A549 (cell line): ENCODE data around the gene ZSCAN25. TPM values are rescaled to one million over a fixed set of nuclear protein-coding genes. Genes with fewer than 3 reads are reported as not detected.

Experiments
- ATAC-seq, 2 experiments: fragments of 200-7000 bp in 1 of 2; fragments of >200 bp in 1 of 2; cut with Nextera tagmentation in 1 of 2; cut with Tn5 transposase in 1 of 2; 3 replicates each; pipeline versions ENCODE4 v1.8.0 to v1.9.1; 2018 to 2020; ENCODE audit warnings: mild to moderate bottlenecking in 1 of 2, moderate library complexity in 1 of 2
- CTCF ChIA-PET: fragments of 300-600 bp; sonication (Branson Sonifier 250); formaldehyde crosslinking; extraction: SDS; loops from one replicate; lab custom pipeline; 2021; ENCODE audit warnings: antibody characterized with exemption, inconsistent platforms; lab: Yijun Ruan, JAX
- POLR2A ChIA-PET: fragments of 350-600 bp; formaldehyde crosslinking; extraction: SDS; loops from one replicate; lab custom pipeline; 2021; ENCODE audit warnings: antibody characterized with exemption, inconsistent platforms; lab: Yijun Ruan, JAX
- DNase-seq, 2 experiments: peaks; one replicate each; pipeline versions ENCODE4 v3.0.0 to v3.0.0-alpha.2; 2011 to 2016; ENCODE audit warnings: low read depth in 1 of 2, low spot score in 1 of 2
- FAIRE-seq: peaks from 2 replicates; lab custom pipeline; 2011; peaks lifted over from hg19 to GRCh38; lab: Jason Lieb, UNC
- H3K27ac ChIP-seq, 2 experiments: fragments of >200 bp; sonication (Bioruptor Twin); formaldehyde crosslinking; 3 replicates each; pipeline ENCODE4 v1.5.1; 2016 to 2017
- H3K4me1 ChIP-seq: fragments of >200 bp; sonication (Bioruptor Twin); formaldehyde crosslinking; 3 replicates; pipeline ENCODE4 v1.6.1; 2016
- H3K4me2 ChIP-seq: fragments of >200 bp; sonication (Bioruptor Twin); formaldehyde crosslinking; 3 replicates; pipeline ENCODE4 v1.6.1; 2016
- H3K4me3 ChIP-seq: fragments of >200 bp; sonication (Bioruptor Twin); formaldehyde crosslinking; 3 replicates; pipeline ENCODE4 v1.5.1; 2016
- H3K9me3 ChIP-seq: fragments of >200 bp; sonication (Bioruptor Twin); formaldehyde crosslinking; 3 replicates; pipeline ENCODE4 v1.6.1; 2016
- BHLHE40 ChIP-seq: IDR thresholded peaks from 2 replicates; pipeline ENCODE4 v1.6.1; 2012; ENCODE audit warnings: low read depth, low read length, inconsistent platforms
- HOXA7 ChIP-seq: fragments of 250-450 bp; sonication (Bioruptor Pico); IDR thresholded peaks from 2 replicates; pipeline ENCODE4 v1.5.0; 2020; ENCODE audit warnings: mild to moderate bottlenecking, moderate library complexity
- JUN ChIP-seq, 2 experiments: fragments of >200 bp; sonication (Bioruptor Twin); formaldehyde crosslinking; IDR thresholded peaks; 2 replicates in 1 of 2; 3 replicates in 1 of 2; pipeline ENCODE4 v1.6.1; 2016 to 2017
- PHF8 ChIP-seq: fragments of 200-600 bp; sonication (generic); IDR thresholded peaks from 2 replicates; pipeline ENCODE4 v1.6.1; 2016; ENCODE audit warnings: low read depth, mild to moderate bottlenecking, antibody characterized with exemption, moderate library complexity, borderline replicate concordance
- POLR2A ChIP-seq: IDR thresholded peaks from 2 replicates; pipeline ENCODE4 v1.6.1; 2012; ENCODE audit warnings: mild to moderate bottlenecking, low read length
- RFX5 ChIP-seq: fragments of 450-650 bp; IDR thresholded peaks from 2 replicates; pipeline ENCODE4 v1.7.1; 2014; ENCODE audit warnings: antibody characterized with exemption, mild to moderate bottlenecking, moderate library complexity
- ZC3H11A ChIP-seq: fragments of 450-650 bp; IDR thresholded peaks from 2 replicates; pipeline ENCODE4 v1.6.1; 2014; ENCODE audit warnings: antibody characterized with exemption, mild to moderate bottlenecking
- WGBS: methylation state at CpG from one replicate; pipeline ENCODE4 v1.1.6; 2017; ENCODE audit errors: missing lambda C conversion rate; 5-methylcytosine and 5-hydroxymethylcytosine counted together
- polyA plus RNA-seq, 4 experiments: library from polyadenylated mRNA; depleted of rRNA in 3 of 4; stranded (reverse); fragments of >200 nt; fragmentation: RNase III in 1 of 4; extraction: RNeasy Plus Mini Kit Qiagen cat#74134 plus additional on column Dnase treatment in 1 of 4; gene quantifications; 2 replicates in 3 of 4; 3 replicates in 1 of 4; pipeline ENCODE4 v1.2.3, GENCODE V29; 2011 to 2017

The ZSCAN25 gene
- polyA plus RNA-seq, 2 of the 4 experiments (the other 2 are of a cell fraction): 7.5 to 9.3 TPM

DNA sequence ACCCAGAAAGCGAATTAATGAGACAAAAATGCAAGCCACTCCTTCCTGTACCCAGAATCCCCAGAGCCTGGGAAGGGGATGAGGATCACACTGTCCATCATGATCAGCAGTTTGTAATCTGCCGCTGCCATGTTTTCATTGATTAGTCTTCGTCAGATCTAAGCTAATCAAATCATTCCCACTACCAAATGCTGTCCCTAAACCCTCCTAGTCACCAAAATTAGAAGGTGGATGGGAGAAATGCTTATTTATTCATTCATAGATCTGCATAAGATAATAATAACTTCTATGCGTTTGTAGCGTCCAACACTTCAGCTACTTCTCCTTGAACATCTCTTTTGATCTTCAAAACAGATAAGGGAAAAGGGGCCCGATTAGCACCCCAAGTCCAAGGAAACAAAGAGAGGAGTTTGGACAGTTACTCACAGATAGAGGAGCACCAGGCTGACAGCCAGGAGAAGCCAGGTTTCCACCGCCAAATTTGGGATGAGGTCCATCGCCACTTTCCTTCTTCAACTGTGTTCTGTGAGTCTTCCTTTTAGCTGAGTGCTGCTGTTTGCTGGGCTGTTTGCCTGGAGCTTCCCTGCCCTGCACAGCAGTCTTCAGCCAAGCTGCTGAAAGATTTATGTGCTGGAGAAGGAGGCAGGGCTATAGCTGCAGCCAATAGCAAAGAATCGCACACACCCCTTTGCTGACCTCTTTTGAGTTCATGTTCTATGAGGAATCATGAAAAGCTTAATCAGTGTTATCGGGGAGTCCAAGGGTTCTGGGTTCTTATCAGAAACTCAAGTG, 62.9 kb downstream of the ZSCAN25 start, which contains the start of gene CYP3A5:
CYP3A5 (minus strand) TSS at position 597 of the 792 bp plus-strand sequence; CDS start at position 497, 100 bp downstream.
- H3K27ac ChIP-seq: peak within 1 kb of the TSS; percentile 66 to 87
- H3K4me2 ChIP-seq: peak within 1 kb of the TSS; percentile 76
- ATAC-seq (peak; percentile 84 to 87), FAIRE-seq (no peak), DNase-seq (peak in 1 of 2 experiments; percentile 43)
- ChIA-PET POLR2A (interaction anchor here (0.5 to 1.5 kb wide), 3 partner anchors 121 to 929 kb away, joined by 3 to 6 read pairs (median 6); partner anchors contain the start of genes TRIM4 and ZNF655), CTCF (no interaction called here)
- peaks cover 21% of the 10 kb centered on the region for H3K4me1 ChIP-seq
- WGBS: 41% methylated on average over 10 of the region's 10 CpGs
- peak; percentile 47 for TF ChIP-seq POLR2A
- TF ChIP-seq BHLHE40: no peak
- TF ChIP-seq PHF8: peak; percentile 49; the same call in 1 of the 2 replicates
- TF ChIP-seq JUN (IDR thresholded peaks at IDR 0.05): 0 out of 5 replicates have a peak, but pooled peaks have one; percentile 18 to 25
- TF ChIP-seq RFX5: no peak
- 0 out of 2 replicates have a peak, but pooled peaks have one; percentile 36 for TF ChIP-seq HOXA7 (CRISPR knock-in tag)
- TF ChIP-seq ZC3H11A: no peak
- peaks cover 21% of the 10 kb centered on the region; the same call in 2 of the 3 replicates for H3K9me3 ChIP-seq
- peak within 1 kb of the TSS; percentile 23 for H3K4me3 ChIP-seq

Other genes starting within 250 kb of the ZSCAN25 start
- 141 and 197 TPM in 2 replicates for gene ARPC1B, start 242.2 kb upstream of the ZSCAN25 start, polyA plus RNA-seq (2011; rRNA removed)
- 272 to 302 TPM (median 294 TPM) in 3 replicates for gene ARPC1B, start 242.2 kb upstream of the ZSCAN25 start, polyA plus RNA-seq (2017; fragmentation: RNase III; extraction: RNeasy Plus Mini Kit Qiagen cat#74134 plus additional on column Dnase treatment)
- gene PDAP1, start 208.3 kb upstream of the ZSCAN25 start, polyA plus RNA-seq (2011; rRNA removed): 42.4 and 81.8 TPM in 2 replicates
- 334 to 347 TPM (median 343 TPM) in 3 replicates for gene PDAP1, start 208.3 kb upstream of the ZSCAN25 start, polyA plus RNA-seq (2017; fragmentation: RNase III; extraction: RNeasy Plus Mini Kit Qiagen cat#74134 plus additional on column Dnase treatment)
- 81.7 and 96.5 TPM in 2 replicates for gene BUD31, start 208.0 kb upstream of the ZSCAN25 start, polyA plus RNA-seq (2011; rRNA removed)
- gene BUD31, start 208.0 kb upstream of the ZSCAN25 start, polyA plus RNA-seq (2017; fragmentation: RNase III; extraction: RNeasy Plus Mini Kit Qiagen cat#74134 plus additional on column Dnase treatment): 97.0 to 105 TPM (median 105 TPM) in 3 replicates
- gene PTCD1, start 178.1 kb upstream of the ZSCAN25 start, polyA plus RNA-seq (2011; rRNA removed): 3.9 and 5.1 TPM in 2 replicates
- gene PTCD1, start 178.1 kb upstream of the ZSCAN25 start, polyA plus RNA-seq (2017; fragmentation: RNase III; extraction: RNeasy Plus Mini Kit Qiagen cat#74134 plus additional on column Dnase treatment): 5.4 to 6.3 TPM (median 5.5 TPM) in 3 replicates
- gene CPSF4, start 178.0 kb upstream of the ZSCAN25 start, polyA plus RNA-seq (2011; rRNA removed): 28.7 and 31.3 TPM in 2 replicates
- gene CPSF4, start 178.0 kb upstream of the ZSCAN25 start, polyA plus RNA-seq (2017; fragmentation: RNase III; extraction: RNeasy Plus Mini Kit Qiagen cat#74134 plus additional on column Dnase treatment): 34.1 to 39.1 TPM (median 35.6 TPM) in 3 replicates
- 632 and 723 TPM in 2 replicates for gene ATP5MF, start 150.8 kb upstream of the ZSCAN25 start, polyA plus RNA-seq (2011; rRNA removed)
- 1,491 to 1,707 TPM (median 1,548 TPM) in 3 replicates for gene ATP5MF, start 150.8 kb upstream of the ZSCAN25 start, polyA plus RNA-seq (2017; fragmentation: RNase III; extraction: RNeasy Plus Mini Kit Qiagen cat#74134 plus additional on column Dnase treatment)
- gene ZNF789, start 144.1 kb upstream of the ZSCAN25 start, polyA plus RNA-seq (2011; rRNA removed): 11.6 and 12.6 TPM in 2 replicates
- gene ZNF789, start 144.1 kb upstream of the ZSCAN25 start, polyA plus RNA-seq (2017; fragmentation: RNase III; extraction: RNeasy Plus Mini Kit Qiagen cat#74134 plus additional on column Dnase treatment): 7.5 to 8.8 TPM (median 7.7 TPM) in 3 replicates
- gene ZNF394, start 116.7 kb upstream of the ZSCAN25 start, polyA plus RNA-seq (2011; rRNA removed): 12.8 and 13.9 TPM in 2 replicates
- gene ZNF394, start 116.7 kb upstream of the ZSCAN25 start, polyA plus RNA-seq (2017; fragmentation: RNase III; extraction: RNeasy Plus Mini Kit Qiagen cat#74134 plus additional on column Dnase treatment): 12.2 to 14.9 TPM (median 13.6 TPM) in 3 replicates
- gene ZKSCAN5, start 112.3 kb upstream of the ZSCAN25 start, polyA plus RNA-seq (2011; rRNA removed): 14.1 and 15.7 TPM in 2 replicates
- 7.2 to 8.3 TPM (median 8.2 TPM) in 3 replicates for gene ZKSCAN5, start 112.3 kb upstream of the ZSCAN25 start, polyA plus RNA-seq (2017; fragmentation: RNase III; extraction: RNeasy Plus Mini Kit Qiagen cat#74134 plus additional on column Dnase treatment)
- 7.5 and 9.8 TPM in 2 replicates for gene FAM200A, start 64.8 kb upstream of the ZSCAN25 start, polyA plus RNA-seq (2011; rRNA removed)
- 5.3 to 6.1 TPM (median 5.9 TPM) in 3 replicates for gene FAM200A, start 64.8 kb upstream of the ZSCAN25 start, polyA plus RNA-seq (2017; fragmentation: RNase III; extraction: RNeasy Plus Mini Kit Qiagen cat#74134 plus additional on column Dnase treatment)
- 78.4 and 85.1 TPM in 2 replicates for gene ZNF655, start 58.3 kb upstream of the ZSCAN25 start, polyA plus RNA-seq (2011; rRNA removed)
- 56.1 to 67.8 TPM (median 56.5 TPM) in 3 replicates for gene ZNF655, start 58.3 kb upstream of the ZSCAN25 start, polyA plus RNA-seq (2017; fragmentation: RNase III; extraction: RNeasy Plus Mini Kit Qiagen cat#74134 plus additional on column Dnase treatment)
- 5.4 and 7.7 TPM in 2 replicates for gene TMEM225B, start 18.7 kb upstream of the ZSCAN25 start, polyA plus RNA-seq (2011; rRNA removed)
- 0.59 to 0.70 TPM (median 0.59 TPM) in 3 replicates for gene TMEM225B, start 18.7 kb upstream of the ZSCAN25 start, polyA plus RNA-seq (2017; fragmentation: RNase III; extraction: RNeasy Plus Mini Kit Qiagen cat#74134 plus additional on column Dnase treatment)
- gene CYP3A5, start 63.0 kb downstream of the ZSCAN25 start, polyA plus RNA-seq (2011; rRNA removed): 9.7 and 12.2 TPM in 2 replicates
- gene CYP3A5, start 63.0 kb downstream of the ZSCAN25 start, polyA plus RNA-seq (2017; fragmentation: RNase III; extraction: RNeasy Plus Mini Kit Qiagen cat#74134 plus additional on column Dnase treatment): 2.2 to 2.3 TPM (median 2.3 TPM) in 3 replicates
- 0.16 and 0.34 TPM in 2 replicates for gene CYP3A7, start 118.2 kb downstream of the ZSCAN25 start, polyA plus RNA-seq (2011; rRNA removed)
- gene CYP3A7, start 118.2 kb downstream of the ZSCAN25 start, polyA plus RNA-seq (2017; fragmentation: RNase III; extraction: RNeasy Plus Mini Kit Qiagen cat#74134 plus additional on column Dnase treatment): 0.14 TPM in 1 of 3 replicates, not detected in the others
- gene CYP3A4, start 167.2 kb downstream of the ZSCAN25 start, polyA plus RNA-seq (2011; rRNA removed): not detected in 2 replicates
- 0.03 TPM in 1 of 3 replicates, not detected in the others for gene CYP3A4, start 167.2 kb downstream of the ZSCAN25 start, polyA plus RNA-seq (2017; fragmentation: RNase III; extraction: RNeasy Plus Mini Kit Qiagen cat#74134 plus additional on column Dnase treatment)
- not detected in 2 replicates for gene CYP3A43, start 211.1 kb downstream of the ZSCAN25 start, polyA plus RNA-seq (2011; rRNA removed)
- not detected in 3 replicates for gene CYP3A43, start 211.1 kb downstream of the ZSCAN25 start, polyA plus RNA-seq (2017; fragmentation: RNase III; extraction: RNeasy Plus Mini Kit Qiagen cat#74134 plus additional on column Dnase treatment)